Stomach (tissue), 9 donors: ENCODE data around the gene AK1. TPM values are rescaled to one million over a fixed set of nuclear protein-coding genes. Genes with fewer than 3 reads are reported as not detected.
A peak's percentile ranks its signal among the peaks of the same experiment; 100 is the strongest.

Experiments
- DNase-seq, 2 donors: peaks; one replicate each; pipeline versions ENCODE4 v3.0.0 to v3.0.0-alpha.2; 2013 to 2019
- H3K27ac ChIP-seq, 5 donors: fragments of 200-600 bp in 4 of 5; sonication (generic) in 4 of 5; one replicate each; pipeline ENCODE4 v1.5.1; 2013 to 2019; ENCODE audit warnings: mild to moderate bottlenecking in 1 of 5, moderate library complexity in 1 of 5
- H3K27me3 ChIP-seq, 3 donors: fragments of 200-600 bp; sonication (generic); one replicate each; pipeline ENCODE4 v1.5.1; 2017 to 2019; ENCODE audit warnings: mixed run types in 1 of 3
- H3K36me3 ChIP-seq, 4 donors: fragments of 200-600 bp; sonication (generic); 1 replicate in 3 of 4; 2 replicates in 1 of 4; pipeline ENCODE4 v1.5.1; 2016 to 2019
- H3K4me1 ChIP-seq, 4 donors: fragments of 200-600 bp; sonication (generic); one replicate each; pipeline ENCODE4 v1.5.1; 2016 to 2019
- H3K4me3 ChIP-seq, 4 donors: fragments of 200-600 bp; sonication (generic) in 3 of 4; one replicate each; pipeline ENCODE4 v1.5.1; 2016 to 2019; ENCODE audit warnings: mild to moderate bottlenecking in 1 of 4
- H3K9me3 ChIP-seq, 4 donors: fragments of 200-600 bp; sonication (generic); one replicate each; pipeline ENCODE4 v1.5.1; 2016 to 2019
- EP300 ChIP-seq: sonication (generic); formaldehyde crosslinking; IDR thresholded peaks from one replicate; pipeline ENCODE4 v1.6.1; 2017; ENCODE audit warnings: antibody characterized with exemption
- POLR2A ChIP-seq, 4 donors: fragments of 450-650 bp; IDR thresholded peaks; one replicate each; pipeline ENCODE4 v1.6.1; 2016; ENCODE audit warnings: antibody characterized with exemption in 4 of 4, control low read depth in 2 of 4, mild to moderate bottlenecking in 1 of 4, moderate library complexity in 1 of 4
- POLR2AphosphoS5 ChIP-seq, 3 donors: sonication (generic); formaldehyde crosslinking; IDR thresholded peaks; one replicate each; pipeline ENCODE4 v1.6.1; 2016; ENCODE audit warnings: antibody characterized with exemption in 3 of 3
- WGBS, 5 donors: extraction: QIAGEN DNeasy Blood & Tissue Kit in 3 of 5; methylation state at CpG; one replicate each; pipeline versions ENCODE4 v1.1.5 to v1.1.7; 2013 to 2018; 5-methylcytosine and 5-hydroxymethylcytosine counted together
- intact Hi-C: fragments of 100-400 bp; cut with DNase I; formaldehyde crosslinking; loops from one replicate; pipeline ENCODE4 v1.15.1; 2023; ENCODE audit warnings: low total_unique reads
- polyA plus RNA-seq, 3 donors: library from polyadenylated mRNA; stranded (reverse); fragments of 200-250 nt; gene quantifications; one replicate each; pipeline ENCODE4 v1.2.3, GENCODE V29; 2013
- total RNA-seq, 5 donors: library from RNA; depleted of rRNA; stranded (reverse); fragments of >200 nt; gene quantifications; one replicate each; pipeline versions ENCODE4 v1.1.0 to v1.2.3, GENCODE V29; 2014 to 2016
- TF ChIP-seq, protein P1 (sequence below), 7 experiments: fragments of 450-650 bp in 4 of 7; fragments of 200-600 bp in 3 of 7; sonication (generic) in 3 of 7; IDR thresholded peaks; one replicate each; pipeline ENCODE4 v1.5.1; 2016 to 2019; ENCODE audit warnings: antibody characterized with exemption in 7 of 7, control low read depth in 2 of 7, mild to moderate bottlenecking in 1 of 7
- donor health status: healthy with polysubstance abuse.
- donor health status: Bipolar disorder and iron deficiency.
- donor health status: healthy.

AK1 gene
- total and polyA plus RNA-seq, 8 donors, result 7.2 to 92.1 (median 64.4) TPM; not detected in 1

DNA sequence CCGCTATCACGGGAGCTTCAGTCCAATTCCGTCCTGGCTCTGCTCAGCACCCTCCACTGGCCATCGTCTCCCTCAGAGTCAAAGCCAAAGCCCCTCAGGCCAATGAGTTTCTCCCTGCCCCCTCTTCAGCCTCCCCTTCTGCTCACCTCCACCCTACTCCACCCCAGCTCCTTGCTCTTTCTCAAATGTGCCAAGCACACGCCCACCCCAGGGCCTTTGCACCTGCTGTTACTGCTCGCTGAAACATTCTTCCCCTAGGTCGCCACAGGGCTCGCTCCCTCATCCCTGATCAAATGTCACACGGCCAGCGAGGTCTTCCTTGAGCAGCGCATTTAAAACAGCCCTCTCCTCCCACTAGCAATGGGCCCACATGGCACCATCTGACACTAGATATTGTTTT lies 16.7 kb downstream of the AK1 start:
- peak overlapping the region in 1 of 5 donors; percentile 70 for H3K27ac ChIP-seq
- 93 to 99% (median 97%) methylated on average over 11 of the region's 11 CpGs for WGBS, 5 donors
- peaks cover 21 to 48% (median 34%) of the 10 kb centered on the region in 4 donors for H3K4me1 ChIP-seq
- H3K9me3 ChIP-seq, result no peaks in the 10 kb centered on the region
- TF ChIP-seq EP300 (no peak), POLR2A (IDR thresholded peaks at IDR 0.05) (no peak), POLR2AphosphoS5 (IDR thresholded peaks at IDR 0.05) (no peak)
- TF ChIP-seq, protein P1, sequence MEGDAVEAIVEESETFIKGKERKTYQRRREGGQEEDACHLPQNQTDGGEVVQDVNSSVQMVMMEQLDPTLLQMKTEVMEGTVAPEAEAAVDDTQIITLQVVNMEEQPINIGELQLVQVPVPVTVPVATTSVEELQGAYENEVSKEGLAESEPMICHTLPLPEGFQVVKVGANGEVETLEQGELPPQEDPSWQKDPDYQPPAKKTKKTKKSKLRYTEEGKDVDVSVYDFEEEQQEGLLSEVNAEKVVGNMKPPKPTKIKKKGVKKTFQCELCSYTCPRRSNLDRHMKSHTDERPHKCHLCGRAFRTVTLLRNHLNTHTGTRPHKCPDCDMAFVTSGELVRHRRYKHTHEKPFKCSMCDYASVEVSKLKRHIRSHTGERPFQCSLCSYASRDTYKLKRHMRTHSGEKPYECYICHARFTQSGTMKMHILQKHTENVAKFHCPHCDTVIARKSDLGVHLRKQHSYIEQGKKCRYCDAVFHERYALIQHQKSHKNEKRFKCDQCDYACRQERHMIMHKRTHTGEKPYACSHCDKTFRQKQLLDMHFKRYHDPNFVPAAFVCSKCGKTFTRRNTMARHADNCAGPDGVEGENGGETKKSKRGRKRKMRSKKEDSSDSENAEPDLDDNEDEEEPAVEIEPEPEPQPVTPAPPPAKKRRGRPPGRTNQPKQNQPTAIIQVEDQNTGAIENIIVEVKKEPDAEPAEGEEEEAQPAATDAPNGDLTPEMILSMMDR (IDR thresholded peaks at IDR 0.05), result no peak
- no peaks in the 10 kb centered on the region for H3K36me3 ChIP-seq
- intact Hi-C loops, result loop anchor here (10.0 kb wide), 1 partner anchor 56 kb away; the partner anchor contains the start of gene FPGS
- H3K4me3 ChIP-seq, result no peak overlapping the region
- no peaks in the 10 kb centered on the region for H3K27me3 ChIP-seq
- no peak for DNase-seq

DNA sequence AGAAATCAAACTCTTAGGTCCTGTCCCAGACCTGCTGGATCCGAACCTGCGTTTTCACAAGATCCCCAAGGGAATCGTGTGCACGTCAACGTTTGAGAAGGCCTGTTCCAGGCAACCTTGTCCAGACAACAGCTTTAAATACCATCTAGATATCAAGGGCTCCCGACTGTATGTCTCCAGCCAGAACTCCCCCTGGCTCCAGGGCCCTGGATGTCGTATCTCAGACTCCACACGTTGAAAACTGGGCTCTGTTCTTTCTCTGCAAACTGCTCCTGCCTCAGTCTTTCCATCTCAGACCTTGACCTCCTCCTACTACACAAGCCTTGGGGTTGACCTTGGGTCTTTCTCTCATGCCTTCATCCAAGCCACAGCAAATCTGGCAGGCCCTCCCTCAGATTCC lies 17.2 kb downstream of the AK1 start:
- peak overlapping the region in 1 of 5 donors; percentile 70 for H3K27ac ChIP-seq

DNA sequence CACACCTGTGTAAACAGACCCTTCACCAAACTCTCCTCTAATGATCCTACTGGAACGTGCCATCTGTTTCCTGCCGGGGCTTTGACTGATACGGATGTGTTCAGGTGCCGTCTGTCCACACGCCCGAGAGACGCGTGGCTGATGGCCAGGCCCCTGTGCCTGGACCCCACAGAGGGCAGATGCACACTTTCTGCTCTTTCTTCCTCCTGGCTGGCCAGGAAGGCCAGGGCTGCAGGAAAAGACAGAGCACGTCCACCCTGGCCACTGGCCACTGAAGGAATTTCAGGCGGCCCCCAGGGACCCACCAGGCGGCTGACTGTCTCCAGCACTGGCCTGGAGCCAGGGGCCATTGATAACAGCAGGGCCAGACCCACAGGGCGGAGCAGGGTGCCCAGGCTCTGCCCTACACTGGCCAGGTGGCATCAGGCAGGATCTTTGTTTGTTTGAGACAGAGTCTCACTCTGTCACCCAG lies 19.4 kb downstream of the AK1 start:
- peak overlapping the region in 1 of 5 donors; percentile 42 for H3K27ac ChIP-seq
- H3K4me3 ChIP-seq, result no peak overlapping the region
- intact Hi-C loops, result no loop called here
- no peaks in the 10 kb centered on the region for H3K9me3 ChIP-seq
- H3K27me3 ChIP-seq, result no peaks in the 10 kb centered on the region
- peaks cover 21 to 64% (median 39%) of the 10 kb centered on the region in 4 donors for H3K4me1 ChIP-seq
- 16 to 42% (median 23%) methylated on average over 9 to 12 of the region's 12 CpGs for WGBS, 5 donors
- TF ChIP-seq EP300 (no peak), POLR2A (IDR thresholded peaks at IDR 0.05) (no peak), POLR2AphosphoS5 (IDR thresholded peaks at IDR 0.05) (no peak)
- TF ChIP-seq, protein P1 (IDR thresholded peaks at IDR 0.05), result no peak
- H3K36me3 ChIP-seq, result no peaks in the 10 kb centered on the region
- peak in 1 of 2 donors; percentile 63 for DNase-seq

More for the DNA sequence above, 17.2 kb downstream of the AK1 start:
- WGBS, 5 donors, result 70 to 87% (median 81%) methylated on average over 8 of the region's 8 CpGs
- peaks cover 21 to 50% (median 34%) of the 10 kb centered on the region in 4 donors for H3K4me1 ChIP-seq
- TF ChIP-seq, protein P1 (IDR thresholded peaks at IDR 0.05), result no peak
- TF ChIP-seq POLR2AphosphoS5 (IDR thresholded peaks at IDR 0.05), result no peak
- no peak for TF ChIP-seq POLR2A (IDR thresholded peaks at IDR 0.05)
- no peak for TF ChIP-seq EP300
- no peaks in the 10 kb centered on the region for H3K9me3 ChIP-seq
- H3K36me3 ChIP-seq, result no peaks in the 10 kb centered on the region
- no peak for DNase-seq
- no peaks in the 10 kb centered on the region for H3K27me3 ChIP-seq
- no peak overlapping the region for H3K4me3 ChIP-seq
- intact Hi-C loops, result loop anchor here (10.0 kb wide), 1 partner anchor 55 kb away; the partner anchor contains the start of gene FPGS

DNA sequence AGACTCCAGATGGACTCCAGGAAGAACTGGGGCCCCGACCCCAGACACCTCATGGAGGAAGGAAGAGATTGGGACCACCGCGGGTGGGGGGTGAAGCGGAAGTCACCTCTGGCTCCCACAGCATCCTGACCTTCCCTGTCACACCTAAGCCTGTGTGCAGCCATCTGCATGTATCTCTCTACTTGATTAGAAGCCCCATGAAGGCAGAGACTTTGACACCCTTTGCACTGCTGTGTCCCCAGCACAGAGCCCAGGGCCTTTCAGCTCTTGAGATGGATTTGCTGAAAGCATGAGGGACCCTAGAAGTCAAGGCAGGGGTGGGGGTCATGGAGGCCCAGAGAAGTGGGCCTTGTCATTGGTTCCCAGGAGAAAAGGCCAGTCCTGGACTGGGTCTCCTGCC lies 20.2 kb downstream of the AK1 start:
- Histone ChIP-seq H3K4me3 (no peak overlapping the region), H3K9me3 (no peaks in the 10 kb centered on the region), H3K27ac (peak overlapping the region in 1 of 5 donors; percentile 42), H3K27me3 (no peaks in the 10 kb centered on the region), H3K4me1 (peaks cover 16 to 65% (median 36%) of the 10 kb centered on the region in 4 donors), H3K36me3 (no peaks in the 10 kb centered on the region)
- TF ChIP-seq, protein P1 (IDR thresholded peaks at IDR 0.05), result no peak
- no peak for TF ChIP-seq POLR2AphosphoS5 (IDR thresholded peaks at IDR 0.05)
- no peak for TF ChIP-seq EP300
- no peak for TF ChIP-seq POLR2A (IDR thresholded peaks at IDR 0.05)
- 40 to 87% (median 60%) methylated on average over 4 of the region's 4 CpGs for WGBS, 5 donors
- intact Hi-C loops, result no loop called here
- DNase-seq, result no peak
